DOHH2 (cell line): ENCODE measurements around the gene OPN5.

Source experiments
- H3F3A ChIP-seq: fragments of 200-600 bp; sonication (generic), shearing (Covaris generic); 2 replicates; pipeline ENCODE4 v1.6.0; 2016; ENCODE audit warnings: antibody characterized with exemption, mild to moderate bottlenecking; ENCODE audit not compliant: control insufficient read depth, insufficient read depth
- H3K27ac ChIP-seq: fragments of 200-600 bp; sonication (generic); 2 replicates; pipeline ENCODE4 v1.5.1; 2014; ENCODE audit warnings: low read depth, mild to moderate bottlenecking, low read length, moderate library complexity
- H3K27me3 ChIP-seq: fragments of 200-600 bp; sonication (generic); 2 replicates; pipeline ENCODE4 v1.6.1; 2014; ENCODE audit warnings: mild to moderate bottlenecking, low read length, mixed read lengths; ENCODE audit not compliant: control insufficient read depth
- H3K36me3 ChIP-seq: fragments of 200-600 bp; sonication (generic); 2 replicates; pipeline ENCODE4 v1.6.1; 2014; ENCODE audit warnings: mild to moderate bottlenecking, low read length, moderate library complexity, mixed read lengths; ENCODE audit not compliant: control insufficient read depth
- H3K4me1 ChIP-seq: fragments of 200-600 bp; sonication (generic); 2 replicates; pipeline ENCODE4 v1.6.1; 2014; ENCODE audit warnings: mild to moderate bottlenecking, low read length, mixed read lengths; ENCODE audit not compliant: control insufficient read depth
- H3K4me2 ChIP-seq: fragments of 200-600 bp; sonication (generic); 2 replicates; pipeline ENCODE4 v1.6.0; 2014; ENCODE audit warnings: mild to moderate bottlenecking, low read length, moderate library complexity
- H3K4me3 ChIP-seq: fragments of 200-600 bp; sonication (generic); 2 replicates; pipeline ENCODE4 v1.5.1; 2014; ENCODE audit warnings: mild to moderate bottlenecking, low read length, mixed read lengths
- H3K79me2 ChIP-seq: fragments of 200-600 bp; sonication (generic); 2 replicates; pipeline ENCODE4 v1.6.1; 2014; ENCODE audit warnings: mild to moderate bottlenecking, low read length, mixed read lengths; ENCODE audit not compliant: control insufficient read depth
- H3K9me2 ChIP-seq: fragments of 200-600 bp; sonication (generic); replicated peaks from 2 replicates; pipeline ENCODE4 v1.6.1; 2014; ENCODE audit warnings: mild to moderate bottlenecking, low read length, mixed read lengths; ENCODE audit not compliant: control insufficient read depth
- H3K9me3 ChIP-seq: fragments of 200-600 bp; sonication (generic); 2 replicates; pipeline ENCODE4 v1.6.1; 2014; ENCODE audit warnings: antibody characterized with exemption, low read length, mixed read lengths; ENCODE audit not compliant: control insufficient read depth, insufficient read depth
- H4K20me1 ChIP-seq: fragments of 200-600 bp; sonication (generic); 2 replicates; pipeline ENCODE4 v1.6.0; 2014; ENCODE audit warnings: low read depth, mild to moderate bottlenecking, antibody characterized with exemption, low read length, moderate library complexity; ENCODE audit not compliant: control insufficient read depth, insufficient read depth
- EZH2phosphoT487 ChIP-seq: fragments of 200-600 bp; sonication (generic); IDR thresholded peaks from 2 replicates; pipeline ENCODE4 v1.6.1; 2017; ENCODE audit warnings: borderline replicate concordance, mild to moderate bottlenecking, antibody characterized with exemption, low read length, moderate library complexity, mixed read lengths
- TF ChIP-seq, protein P1 (sequence below): fragments of 200-600 bp; sonication (generic); IDR thresholded peaks from one replicate; pipeline ENCODE4 v1.5.1; 2014; ENCODE audit warnings: antibody characterized with exemption, mild to moderate bottlenecking, low read depth, low read length; ENCODE audit not compliant: poor library complexity, severe bottlenecking

Gene OPN5

DNA sequence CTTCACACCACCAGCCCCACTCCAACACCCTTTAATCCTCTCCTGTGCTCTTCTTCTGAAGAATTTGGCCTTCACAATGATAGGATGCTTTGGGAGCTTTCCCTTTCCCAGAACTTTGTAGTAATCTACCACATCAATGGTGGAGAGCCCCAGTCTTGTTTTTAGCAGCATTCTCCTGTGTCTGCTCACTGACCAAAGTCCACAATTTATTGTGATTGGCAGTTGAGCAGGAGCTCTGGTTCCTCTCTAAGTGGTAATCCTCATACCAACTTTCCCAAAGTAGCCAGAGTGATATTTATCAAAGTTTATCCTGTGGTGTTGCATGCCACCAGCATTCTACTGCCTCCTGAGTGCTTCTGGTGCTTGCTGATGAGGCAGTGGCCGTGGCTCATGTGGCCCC is 29.0 kb upstream of the OPN5 start:
- Histone ChIP-seq H3K36me3 (no peaks in the 10 kb centered on the region), H3K27ac (no peak overlapping the region), H3K9me3 (no peaks in the 10 kb centered on the region), H3K79me2 (no peaks in the 10 kb centered on the region), H4K20me1 (no peaks in the 10 kb centered on the region), H3K4me1 (no peaks in the 10 kb centered on the region), H3F3A (no peaks in the 10 kb centered on the region), H3K9me2 (no peaks in the 10 kb centered on the region), H3K27me3 (0 out of 2 replicates have a peak, but pooled peaks cover 3% of the 10 kb centered on the region), H3K4me3 (no peak overlapping the region), H3K4me2 (no peak overlapping the region)
- TF ChIP-seq, protein P1, sequence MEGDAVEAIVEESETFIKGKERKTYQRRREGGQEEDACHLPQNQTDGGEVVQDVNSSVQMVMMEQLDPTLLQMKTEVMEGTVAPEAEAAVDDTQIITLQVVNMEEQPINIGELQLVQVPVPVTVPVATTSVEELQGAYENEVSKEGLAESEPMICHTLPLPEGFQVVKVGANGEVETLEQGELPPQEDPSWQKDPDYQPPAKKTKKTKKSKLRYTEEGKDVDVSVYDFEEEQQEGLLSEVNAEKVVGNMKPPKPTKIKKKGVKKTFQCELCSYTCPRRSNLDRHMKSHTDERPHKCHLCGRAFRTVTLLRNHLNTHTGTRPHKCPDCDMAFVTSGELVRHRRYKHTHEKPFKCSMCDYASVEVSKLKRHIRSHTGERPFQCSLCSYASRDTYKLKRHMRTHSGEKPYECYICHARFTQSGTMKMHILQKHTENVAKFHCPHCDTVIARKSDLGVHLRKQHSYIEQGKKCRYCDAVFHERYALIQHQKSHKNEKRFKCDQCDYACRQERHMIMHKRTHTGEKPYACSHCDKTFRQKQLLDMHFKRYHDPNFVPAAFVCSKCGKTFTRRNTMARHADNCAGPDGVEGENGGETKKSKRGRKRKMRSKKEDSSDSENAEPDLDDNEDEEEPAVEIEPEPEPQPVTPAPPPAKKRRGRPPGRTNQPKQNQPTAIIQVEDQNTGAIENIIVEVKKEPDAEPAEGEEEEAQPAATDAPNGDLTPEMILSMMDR = no peak
- TF ChIP-seq EZH2phosphoT487 = no peak

GRCh38 chr6:47759364-47759763 is 22.5 kb upstream of the OPN5 start:
- Histone ChIP-seq H3K9me2 (no peaks in the 10 kb centered on the region), H3K79me2 (no peaks in the 10 kb centered on the region), H3K36me3 (no peaks in the 10 kb centered on the region), H3K27ac (no peak overlapping the region), H3F3A (no peaks in the 10 kb centered on the region), H3K4me1 (no peaks in the 10 kb centered on the region), H3K4me2 (no peak overlapping the region), H3K9me3 (no peaks in the 10 kb centered on the region), H4K20me1 (no peaks in the 10 kb centered on the region), H3K4me3 (no peak overlapping the region), H3K27me3 (no peaks in the 10 kb centered on the region; the same call in 1 of the 2 replicates)
- no peak for TF ChIP-seq EZH2phosphoT487
- TF ChIP-seq, protein P1 = no peak

DNA sequence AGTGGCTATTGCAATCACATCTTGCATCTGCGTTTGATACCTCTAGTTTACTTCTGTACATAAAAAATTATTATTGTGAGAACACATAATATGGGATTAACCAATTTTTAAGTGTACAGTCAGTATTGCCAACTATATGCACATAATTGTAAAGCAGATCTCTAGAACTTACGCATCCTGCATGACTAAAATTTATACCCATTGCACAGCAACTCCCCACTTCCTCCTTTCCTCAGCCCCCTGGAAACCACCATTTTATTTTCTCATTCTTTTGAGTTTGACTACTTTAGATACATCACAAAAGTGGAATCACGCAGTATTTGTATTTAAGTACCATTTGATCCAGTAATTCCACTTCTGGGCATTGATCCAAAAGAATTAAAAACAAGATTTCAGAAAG is 19.3 kb upstream of the OPN5 start:
- Histone ChIP-seq H3K4me3 (no peak overlapping the region), H3K27me3 (no peaks in the 10 kb centered on the region; the same call in 1 of the 2 replicates), H3K79me2 (no peaks in the 10 kb centered on the region), H3K4me2 (no peak overlapping the region), H3K36me3 (no peaks in the 10 kb centered on the region), H3F3A (no peaks in the 10 kb centered on the region), H3K9me3 (no peaks in the 10 kb centered on the region), H3K9me2 (no peaks in the 10 kb centered on the region), H3K4me1 (no peaks in the 10 kb centered on the region), H3K27ac (no peak overlapping the region), H4K20me1 (no peaks in the 10 kb centered on the region)
- TF ChIP-seq, protein P1 = no peak
- TF ChIP-seq EZH2phosphoT487 = no peak
